ENCODE results near the gene RERE. TPM values are rescaled to one million over a fixed set of nuclear protein-coding genes. Genes with fewer than 3 reads are reported as not detected.
A peak's percentile ranks its signal among the peaks of the same experiment; 100 is the strongest.
"Not testable (repeated sequence)": the region's sequence is repeated elsewhere in the genome, so short reads cannot be mapped to it uniquely, and the experiment has no call there.

The RERE gene
- total RNA-seq, 1 donor from 2014 or later = 80.3 TPM

DNA sequence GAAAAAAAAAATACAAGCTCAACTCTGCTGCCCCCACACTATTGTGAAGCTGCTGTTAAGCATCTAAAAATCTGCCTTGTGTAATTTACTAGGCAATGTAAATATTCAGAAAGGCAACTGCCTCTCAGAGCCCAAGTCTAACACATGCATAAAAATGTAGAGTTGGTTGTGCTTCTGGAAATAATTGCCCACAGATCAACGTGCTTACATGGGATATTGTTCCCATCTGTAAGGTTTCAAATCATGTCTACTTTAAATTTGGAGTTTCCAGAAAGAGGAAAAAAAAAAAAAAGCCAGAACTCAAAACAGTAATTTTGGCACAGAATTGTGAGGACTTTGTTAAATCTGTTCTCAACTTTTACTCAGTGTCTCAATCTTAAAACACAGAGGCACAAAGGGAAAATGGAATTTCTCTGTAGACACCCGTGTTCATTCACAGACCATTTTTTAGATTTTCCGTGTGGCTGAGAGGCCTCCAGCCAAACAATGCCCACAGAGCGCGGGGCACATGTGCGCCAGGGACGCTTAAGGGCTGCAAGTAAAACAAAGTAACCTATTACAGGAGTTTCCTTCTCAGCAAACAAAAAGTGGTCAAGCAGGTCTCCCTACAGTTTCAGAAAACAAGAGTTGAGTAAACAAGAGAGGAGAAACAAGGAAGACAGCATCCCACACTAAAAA is 115.5 kb downstream of the RERE start:
- H3K4me3 ChIP-seq = peak overlapping the region; percentile 68 to 70
- DNase-seq (ENCODE audit: extremely low spot score in 2 of 2) = no peak
- no peaks in the 10 kb centered on the region for H3K36me3 ChIP-seq
- intact Hi-C loops (cut with DNase I) = no loop called here
- H3K9me3 ChIP-seq = no peaks in the 10 kb centered on the region
- TF ChIP-seq POLR2AphosphoS5 (IDR thresholded peaks at IDR 0.05; ENCODE audit: insufficient read depth in 1 of 2, low read depth in 1 of 2) (peak in 1 of 2 donors; percentile 10), POLR2A (IDR thresholded peaks at IDR 0.05) (no peak)
- H3K27ac ChIP-seq = peak overlapping the region; percentile 80
- no peaks in the 10 kb centered on the region for H3K27me3 ChIP-seq
- peaks cover 44% of the 10 kb centered on the region for H3K4me1 ChIP-seq

DNA sequence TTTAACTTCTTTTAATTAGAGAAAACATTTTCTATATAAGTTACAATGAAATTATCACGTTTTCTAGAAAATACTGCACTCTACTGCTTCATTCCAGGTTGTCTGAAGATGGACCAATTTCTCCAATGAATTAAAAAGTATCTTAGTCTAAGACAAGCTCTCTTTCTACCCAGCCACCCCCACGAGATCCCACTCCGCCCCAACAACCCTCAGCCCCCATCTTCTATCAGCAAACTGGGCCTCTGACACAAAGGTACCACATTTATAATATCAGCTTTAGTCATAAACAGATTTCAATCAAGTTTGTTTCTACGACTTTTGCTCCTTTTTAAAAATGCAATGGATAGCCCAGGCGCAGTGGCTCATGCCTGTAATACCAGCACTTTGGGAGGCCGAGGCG is 117.8 kb downstream of the RERE start:
- no peaks in the 10 kb centered on the region for H3K9me3 ChIP-seq
- no peaks in the 10 kb centered on the region for H3K36me3 ChIP-seq
- H3K27ac ChIP-seq = no peak overlapping the region
- TF ChIP-seq POLR2AphosphoS5 (IDR thresholded peaks at IDR 0.05; ENCODE audit: insufficient read depth in 1 of 2, low read depth in 1 of 2) = no peak
- TF ChIP-seq POLR2A (IDR thresholded peaks at IDR 0.05) = no peak
- no peak for TF ChIP-seq CTCF (IDR thresholded peaks at IDR 0.05)
- H3K4me3 ChIP-seq = no peak overlapping the region
- intact Hi-C loops (cut with DNase I) = no loop called here
- H3K27me3 ChIP-seq = no peaks in the 10 kb centered on the region
- no peak for DNase-seq (ENCODE audit: extremely low spot score in 2 of 2)
- peaks cover 41% of the 10 kb centered on the region for H3K4me1 ChIP-seq

GRCh38 chr1:8698937-8699447 is 118.4 kb downstream of the RERE start:
- TF ChIP-seq CTCF (IDR thresholded peaks at IDR 0.05) (no peak), POLR2AphosphoS5 (IDR thresholded peaks at IDR 0.05; ENCODE audit: insufficient read depth in 1 of 2, low read depth in 1 of 2) (no peak), POLR2A (IDR thresholded peaks at IDR 0.05) (no peak)
- H3K27ac ChIP-seq = no peak overlapping the region
- H3K4me3 ChIP-seq = no peak overlapping the region
- intact Hi-C loops (cut with DNase I) = no loop called here
- H3K9me3 ChIP-seq = no peaks in the 10 kb centered on the region
- H3K27me3 ChIP-seq = no peaks in the 10 kb centered on the region
- DNase-seq (ENCODE audit: extremely low spot score in 2 of 2) = no peak
- no peaks in the 10 kb centered on the region for H3K36me3 ChIP-seq
- peaks cover 38% of the 10 kb centered on the region for H3K4me1 ChIP-seq

GRCh38 chr1:8698012-8698630 is 119.3 kb downstream of the RERE start:
- H3K4me1 ChIP-seq = peaks cover 31% of the 10 kb centered on the region
- DNase-seq (ENCODE audit: extremely low spot score in 2 of 2) = no peak
- intact Hi-C loops (cut with DNase I) = no loop called here
- TF ChIP-seq POLR2A (IDR thresholded peaks at IDR 0.05) = no peak
- no peak for TF ChIP-seq CTCF (IDR thresholded peaks at IDR 0.05)
- TF ChIP-seq POLR2AphosphoS5 (IDR thresholded peaks at IDR 0.05; ENCODE audit: insufficient read depth in 1 of 2, low read depth in 1 of 2) = no peak
- no peaks in the 10 kb centered on the region for H3K9me3 ChIP-seq
- no peak overlapping the region for H3K4me3 ChIP-seq
- H3K27ac ChIP-seq = no peak overlapping the region
- H3K27me3 ChIP-seq = no peaks in the 10 kb centered on the region
- no peaks in the 10 kb centered on the region for H3K36me3 ChIP-seq

DNA sequence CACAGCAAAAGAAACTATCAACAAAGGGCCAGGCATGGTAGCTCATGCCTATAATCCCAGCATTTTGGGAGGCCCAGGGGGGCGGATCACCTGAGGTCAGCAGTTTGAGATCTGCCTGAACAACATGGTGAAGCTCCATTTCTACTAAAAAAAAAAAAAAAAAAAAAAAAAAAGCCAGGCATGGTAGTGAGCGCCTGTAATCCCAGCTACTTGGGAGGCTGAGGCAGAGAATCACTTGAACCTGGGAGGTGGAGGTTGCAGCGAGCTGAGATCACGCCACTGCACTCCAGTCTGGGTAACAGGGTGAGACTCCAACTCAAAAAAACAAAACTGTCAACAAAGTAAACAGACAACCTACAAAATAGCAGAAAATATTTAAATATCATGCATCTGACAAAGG is 122.0 kb downstream of the RERE start:
- DNase-seq (ENCODE audit: extremely low spot score in 2 of 2); H3K27ac ChIP-seq; H3K36me3 ChIP-seq; H3K27me3 ChIP-seq; intact Hi-C loops (cut with DNase I); H3K9me3 ChIP-seq; H3K4me3 ChIP-seq: not testable (repeated sequence)
- H3K4me1 ChIP-seq = peaks cover 10% of the 10 kb centered on the region

DNA sequence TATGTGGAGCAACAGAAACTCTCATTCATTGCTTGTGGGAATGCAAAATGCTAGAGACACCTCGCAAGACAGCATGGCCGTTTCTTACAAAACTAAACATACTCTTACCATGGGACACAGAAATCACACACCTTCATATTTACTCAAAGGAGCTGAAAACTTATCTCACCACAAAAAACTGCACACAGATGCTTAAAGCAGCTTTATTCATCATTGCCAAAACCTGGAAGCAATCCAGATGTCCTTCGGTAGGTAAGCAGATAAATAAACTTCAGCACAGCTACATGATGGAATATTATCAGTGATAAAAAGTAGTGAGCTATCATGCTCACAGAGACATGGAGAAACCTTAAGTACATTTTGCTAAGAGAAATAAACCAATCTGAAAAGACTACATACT is 124.3 kb downstream of the RERE start:
- TF ChIP-seq POLR2AphosphoS5 (IDR thresholded peaks at IDR 0.05; ENCODE audit: insufficient read depth in 1 of 2, low read depth in 1 of 2) (no peak), POLR2A (IDR thresholded peaks at IDR 0.05) (no peak), CTCF (IDR thresholded peaks at IDR 0.05) (no peak)
- Histone ChIP-seq H3K27me3 (no peaks in the 10 kb centered on the region), H3K4me3 (no peak overlapping the region), H3K9me3 (no peaks in the 10 kb centered on the region), H3K36me3 (no peaks in the 10 kb centered on the region), H3K27ac (no peak overlapping the region), H3K4me1 (no peaks in the 10 kb centered on the region)
- intact Hi-C loops (cut with DNase I) = no loop called here
- no peak for DNase-seq (ENCODE audit: extremely low spot score in 2 of 2)
